GM19099 (cell line): ENCODE results near the gene FUT6.

Experiments used
- POLR2A ChIP-seq: IDR thresholded peaks from 3 replicates; pipeline ENCODE4 v1.6.1; 2011; ENCODE audit warnings: low read depth; ENCODE audit not compliant: insufficient read length; ENCODE audit errors: extremely low read depth

Gene FUT6

GRCh38 chr19:5863030-5863665 is 23.6 kb upstream of the FUT6 start:
- TF ChIP-seq POLR2A = no peak

GRCh38 chr19:5857203-5858081 is 17.9 kb upstream of the FUT6 start:
- TF ChIP-seq POLR2A = no peak

- no peak for TF ChIP-seq POLR2A
Observed at GRCh38 chr19:5851302-5851701, 11.8 kb upstream of the FUT6 start, which contains the start of gene FUT3. TSS of gene FUT3 (minus strand) at chr19:5851449.

- no peak for TF ChIP-seq POLR2A
Observed at GRCh38 chr19:5850743-5851293, 11.3 kb upstream of the FUT6 start.

- TF ChIP-seq POLR2A = no peak
Observed at GRCh38 chr19:5850189-5850588, 10.7 kb upstream of the FUT6 start.

- TF ChIP-seq POLR2A = no peak
Observed at GRCh38 chr19:5844456-5845433, 5.2 kb upstream of the FUT6 start.

GRCh38 chr19:5843295-5843927 is 3.9 kb upstream of the FUT6 start:
- TF ChIP-seq POLR2A = no peak

GRCh38 chr19:5838353-5839064 is 993 bp downstream of the FUT6 start:
- no peak for TF ChIP-seq POLR2A

GRCh38 chr19:5837761-5838352 is 1.6 kb downstream of the FUT6 start:
- TF ChIP-seq POLR2A = no peak

GRCh38 chr19:5832527-5833216 is 6.8 kb downstream of the FUT6 start:
- TF ChIP-seq POLR2A = no peak

- no peak for TF ChIP-seq POLR2A
Observed at GRCh38 chr19:5832061-5832460, 7.4 kb downstream of the FUT6 start.

- TF ChIP-seq POLR2A = no peak
Observed at GRCh38 chr19:5831159-5831558, 8.3 kb downstream of the FUT6 start.
